ENCODE data around the gene OSBPL7.

DNA sequence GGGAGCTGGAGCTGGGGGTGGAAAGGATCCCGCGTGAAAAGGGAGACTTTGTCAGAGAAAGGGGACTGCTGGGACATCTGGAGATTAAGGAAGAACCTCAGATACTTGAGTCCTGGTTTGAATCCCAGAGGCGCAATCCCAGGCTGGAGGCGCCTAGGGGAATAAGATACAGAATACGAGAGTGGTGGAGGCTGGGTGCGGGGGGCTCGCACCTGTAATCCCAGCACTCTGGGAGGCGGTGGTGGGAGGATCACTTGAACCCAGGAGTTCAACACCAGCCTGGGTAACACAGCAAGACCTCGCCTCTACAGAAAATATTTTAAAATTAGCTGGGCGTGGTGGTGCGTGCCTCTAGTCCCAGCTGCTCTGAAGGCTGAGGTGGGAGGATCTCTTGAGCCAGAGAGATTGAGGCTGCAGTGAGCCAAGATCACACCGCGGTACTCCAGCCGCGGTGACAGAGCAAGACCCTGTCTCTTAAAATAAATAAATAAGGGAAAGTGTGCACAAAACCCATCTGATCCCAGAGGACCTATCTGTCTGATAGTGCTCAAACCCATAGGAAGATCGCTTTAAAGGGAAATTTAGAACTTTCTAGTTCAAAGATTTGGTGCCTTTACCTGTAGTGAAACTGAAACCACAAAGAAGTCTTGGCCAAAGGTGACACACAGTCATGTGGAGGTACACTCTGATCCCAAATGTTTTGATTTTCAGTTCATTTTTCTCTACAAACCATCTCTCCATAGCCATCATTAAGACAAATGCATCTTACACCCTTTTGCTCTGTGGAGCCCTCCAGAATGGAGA lies 20.1 kb upstream of the OSBPL7 start:
- TF ChIP-seq, protein P1, sequence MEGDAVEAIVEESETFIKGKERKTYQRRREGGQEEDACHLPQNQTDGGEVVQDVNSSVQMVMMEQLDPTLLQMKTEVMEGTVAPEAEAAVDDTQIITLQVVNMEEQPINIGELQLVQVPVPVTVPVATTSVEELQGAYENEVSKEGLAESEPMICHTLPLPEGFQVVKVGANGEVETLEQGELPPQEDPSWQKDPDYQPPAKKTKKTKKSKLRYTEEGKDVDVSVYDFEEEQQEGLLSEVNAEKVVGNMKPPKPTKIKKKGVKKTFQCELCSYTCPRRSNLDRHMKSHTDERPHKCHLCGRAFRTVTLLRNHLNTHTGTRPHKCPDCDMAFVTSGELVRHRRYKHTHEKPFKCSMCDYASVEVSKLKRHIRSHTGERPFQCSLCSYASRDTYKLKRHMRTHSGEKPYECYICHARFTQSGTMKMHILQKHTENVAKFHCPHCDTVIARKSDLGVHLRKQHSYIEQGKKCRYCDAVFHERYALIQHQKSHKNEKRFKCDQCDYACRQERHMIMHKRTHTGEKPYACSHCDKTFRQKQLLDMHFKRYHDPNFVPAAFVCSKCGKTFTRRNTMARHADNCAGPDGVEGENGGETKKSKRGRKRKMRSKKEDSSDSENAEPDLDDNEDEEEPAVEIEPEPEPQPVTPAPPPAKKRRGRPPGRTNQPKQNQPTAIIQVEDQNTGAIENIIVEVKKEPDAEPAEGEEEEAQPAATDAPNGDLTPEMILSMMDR (IDR thresholded peaks at IDR 0.05) = no peak
- no peak for TF ChIP-seq EZH2phosphoT487 (IDR thresholded peaks at IDR 0.05)

Data from neural progenitor cell (in vitro differentiated cells).